CD4-positive, alpha-beta T cell treated with Interleukin-21 for 1 hour (primary cell): Measurements from ENCODE around the gene ATG12.

ENCODE experiments used
- DNase-seq: peaks from one replicate; pipeline ENCODE4 v3.0.0-alpha.2; 2020

Gene ATG12

DNA sequence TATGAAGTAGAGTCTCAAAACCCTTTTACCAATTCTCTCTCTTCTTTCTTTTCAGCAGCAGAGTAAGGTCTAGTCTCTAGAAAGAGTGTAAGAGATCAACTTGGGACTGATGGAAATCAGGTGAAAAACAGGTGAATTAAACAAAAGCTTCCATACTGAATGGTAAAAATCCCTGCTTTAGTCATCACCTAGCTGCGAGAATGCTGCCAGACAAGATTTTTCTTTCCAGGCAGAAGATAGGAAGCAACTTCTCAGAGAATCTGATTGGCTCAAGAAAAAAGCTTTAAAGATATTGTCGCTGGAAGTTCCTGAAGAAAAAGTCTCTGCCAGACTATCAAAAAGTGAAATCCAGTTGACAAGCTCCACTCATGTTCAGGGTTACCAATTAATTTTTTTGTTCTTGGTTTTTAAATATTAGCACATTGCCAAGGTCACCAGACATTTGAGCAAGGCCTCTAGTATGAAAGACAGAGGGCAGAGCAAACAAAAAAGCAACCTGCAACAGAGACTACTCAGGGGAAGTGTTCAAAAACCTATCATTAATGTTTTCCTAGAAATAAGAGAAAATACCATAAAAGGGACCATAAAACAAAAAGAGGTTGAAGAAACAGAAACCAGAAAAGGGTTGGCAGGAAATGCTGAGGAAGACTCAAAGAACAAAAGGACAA lies 34.2 kb downstream of the ATG12 start:
- no peak for DNase-seq

- no peak for DNase-seq
Observed at GRCh38 chr5:115801984-115802383, 39.4 kb downstream of the ATG12 start.

- DNase-seq = no peak
Observed at GRCh38 chr5:115801152-115801551, 40.2 kb downstream of the ATG12 start.

DNA sequence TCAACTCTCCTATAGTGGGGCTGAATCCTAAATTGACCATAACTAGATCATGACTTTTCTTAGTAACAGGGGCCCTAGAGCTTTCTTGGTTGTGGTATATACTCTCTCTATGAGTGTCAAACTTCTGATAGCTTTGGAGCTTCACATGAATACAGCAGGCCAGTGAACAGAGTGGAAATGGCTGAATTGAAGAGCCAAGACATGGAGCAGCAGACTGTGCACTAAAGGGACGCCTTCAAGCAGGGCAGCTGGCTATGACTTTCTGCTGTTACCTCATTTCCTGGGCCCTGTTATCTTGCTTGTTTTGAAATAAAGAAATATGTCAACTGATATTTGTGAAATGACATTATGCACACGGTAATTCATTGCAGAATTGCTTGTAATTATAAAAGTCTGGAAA lies 41.3 kb downstream of the ATG12 start:
- no peak for DNase-seq

GRCh38 chr5:115798252-115798651 lies 43.1 kb downstream of the ATG12 start:
- DNase-seq = no peak

- no peak for DNase-seq
Observed at GRCh38 chr5:115796656-115797055, 44.7 kb downstream of the ATG12 start.

DNA sequence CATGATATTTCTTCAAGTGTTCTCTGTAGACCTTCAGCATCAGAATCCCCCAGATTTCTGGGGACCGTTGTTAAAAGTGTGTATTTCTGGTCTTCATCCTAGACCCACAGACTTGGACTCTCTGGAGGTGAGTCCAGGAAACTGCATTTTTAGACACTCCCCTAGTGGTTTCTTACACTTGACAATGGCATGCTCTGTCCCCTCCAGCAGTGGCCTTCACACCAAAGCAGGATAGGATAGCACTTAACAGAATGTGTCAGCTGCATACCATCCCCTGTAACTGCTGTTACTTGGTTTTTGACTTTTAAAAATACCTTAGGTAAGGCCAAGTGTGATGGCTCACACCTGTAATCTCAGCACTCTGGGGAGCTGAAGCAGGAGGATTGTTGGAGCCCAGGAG lies 45.7 kb downstream of the ATG12 start:
- DNase-seq = no peak

DNA sequence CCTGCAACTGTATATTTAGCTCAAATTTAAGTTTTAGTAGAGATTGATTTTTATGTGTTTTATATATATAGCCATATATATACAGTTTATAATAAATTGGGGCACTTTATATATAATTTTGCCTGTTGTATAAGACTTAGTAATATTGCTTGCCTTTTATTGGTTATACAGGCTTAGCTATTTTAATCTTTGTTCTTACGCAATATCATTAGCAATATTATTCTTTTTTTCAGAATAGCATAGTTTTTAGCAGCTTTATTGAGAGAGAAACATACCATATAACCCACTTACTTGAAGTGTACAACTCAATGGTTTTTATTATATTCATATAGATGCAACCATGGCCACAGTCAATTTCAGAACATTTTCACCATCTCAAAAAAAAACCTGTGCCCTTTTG lies 52.9 kb downstream of the ATG12 start:
- DNase-seq = no peak

DNA sequence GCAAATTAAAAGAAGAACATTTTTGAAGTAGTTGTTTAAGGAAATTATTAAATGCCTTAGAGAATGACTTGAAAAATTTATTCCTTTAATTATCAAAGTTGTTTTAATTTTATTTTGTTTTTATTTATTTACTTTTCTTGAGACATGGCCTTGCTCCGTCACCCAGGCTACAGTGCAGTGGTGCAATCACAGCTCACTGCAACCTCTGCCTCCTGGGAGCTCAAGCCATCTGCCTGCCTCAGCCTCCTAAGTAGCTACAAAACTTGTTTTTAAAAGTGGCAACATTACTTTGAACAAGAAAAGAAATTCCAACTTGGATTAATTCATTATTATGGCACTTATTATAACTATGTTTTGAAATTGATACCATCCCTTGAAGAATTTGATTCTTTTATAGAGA lies 53.9 kb downstream of the ATG12 start:
- DNase-seq = no peak

DNA sequence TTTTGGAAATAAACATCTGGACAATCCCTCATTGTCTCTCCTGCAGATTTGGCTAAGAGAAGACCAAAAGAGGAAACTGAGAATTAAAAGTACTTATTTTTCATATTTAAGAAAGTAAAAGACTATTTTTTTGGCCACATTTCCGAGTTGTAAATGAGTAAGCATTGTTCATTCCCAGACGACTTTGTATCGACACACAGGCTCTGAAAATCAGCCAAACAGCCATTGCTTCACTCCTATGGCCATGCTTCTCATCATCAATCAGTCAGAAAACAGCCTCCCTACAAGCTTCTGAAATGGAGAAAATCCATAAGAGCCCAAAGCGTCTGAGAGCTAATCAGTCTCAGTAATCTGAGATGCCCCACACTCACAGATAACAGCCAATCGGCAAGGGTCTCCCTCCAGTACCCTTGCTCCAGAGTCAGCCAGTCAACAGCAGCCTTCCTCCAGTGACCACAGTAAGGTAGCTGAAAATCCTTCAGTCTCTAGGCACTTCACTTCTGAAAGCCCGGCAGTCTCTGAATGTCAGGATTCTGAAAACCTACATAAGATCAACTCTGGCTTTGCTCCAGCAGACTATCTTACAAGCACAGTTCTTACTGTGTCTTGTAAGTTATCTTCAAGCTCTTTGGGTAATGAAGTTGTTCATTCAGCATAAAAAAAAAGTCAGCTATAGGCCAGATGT lies 55.8 kb downstream of the ATG12 start:
- DNase-seq = no peak

- DNase-seq = no peak
Observed at GRCh38 chr5:115778417-115778816, 62.9 kb downstream of the ATG12 start.
